HG02973 (cell line): ENCODE measurements around the gene MS4A4A.
"Not testable (repeated sequence)": the region's sequence is repeated elsewhere in the genome, so short reads cannot be mapped to it uniquely, and the experiment has no call there.

Experiments used
- ATAC-seq: cut with Tn5 transposase; IDR thresholded peaks from one replicate; pipeline ENCODE4 v1.9.1; 2021; ENCODE audit warnings: moderate library complexity; ENCODE audit not compliant: unreplicated experiment

The MS4A4A gene

DNA sequence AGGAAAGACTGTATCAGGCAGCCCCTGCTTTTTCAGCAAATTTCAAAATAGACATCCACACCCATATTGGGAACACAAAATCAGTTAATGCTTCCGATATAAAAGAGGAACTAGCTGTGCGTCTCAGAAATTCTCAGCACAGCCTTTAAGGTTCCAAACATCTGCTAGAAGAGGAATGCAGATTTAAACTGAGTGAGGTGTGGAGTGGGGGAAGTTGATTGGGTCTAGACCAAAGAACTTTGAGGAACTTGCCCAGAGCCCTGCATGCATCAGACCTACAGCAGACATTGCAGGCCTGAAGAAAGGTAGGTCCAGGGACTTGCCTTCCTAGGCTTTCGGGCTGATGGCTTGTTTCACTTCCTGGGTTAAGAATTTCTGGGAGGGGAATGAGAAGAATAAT, at the start of gene MS4A4A:
Gene MS4A4A, plus strand, starts transcription at position 255 of the 400 bp plus-strand sequence. Its CDS starts 10 bp downstream, at position 265.
- ATAC-seq: no peak

DNA sequence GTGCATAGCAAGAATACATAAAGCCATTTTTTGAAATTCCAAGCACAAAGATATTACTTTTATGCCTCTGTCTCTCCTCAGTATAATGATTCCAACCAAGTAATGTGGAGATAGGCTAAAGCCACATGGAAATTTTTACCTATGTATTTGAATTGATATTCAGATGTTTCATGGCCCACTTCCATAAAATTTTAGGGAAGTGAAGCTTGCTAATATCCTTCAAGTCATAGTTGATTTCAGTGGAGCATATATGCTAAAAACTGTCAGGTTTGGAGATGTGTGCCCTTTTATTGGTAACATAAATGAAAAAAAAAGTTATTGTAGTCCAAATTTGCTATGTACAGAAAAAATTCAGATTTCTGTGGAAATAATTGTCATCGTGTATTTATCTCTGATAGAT, 49.8 kb upstream of the MS4A4A start:
- ATAC-seq: no peak

DNA sequence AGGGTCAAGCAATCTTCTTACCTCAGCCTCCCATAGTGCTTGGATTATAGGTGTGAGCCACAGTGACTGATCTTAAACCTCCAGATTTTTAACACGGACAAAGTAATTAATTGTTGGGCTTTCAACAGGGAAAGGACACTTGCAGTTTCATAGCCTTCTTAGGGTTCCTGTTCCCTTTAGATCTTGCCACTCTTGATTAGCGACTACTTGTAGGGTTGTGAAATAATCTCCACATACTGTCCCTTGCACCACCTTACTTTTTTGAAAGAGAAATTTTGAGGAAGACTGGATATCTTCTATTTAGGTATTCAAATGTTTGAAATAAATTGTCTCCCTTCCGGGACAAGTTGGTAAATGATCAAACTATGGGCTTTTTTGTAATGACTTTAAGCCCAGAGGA, 45.1 kb upstream of the MS4A4A start:
- no peak for ATAC-seq

GRCh38 chr11:60240662-60241061, 39.8 kb upstream of the MS4A4A start:
- no peak for ATAC-seq

DNA sequence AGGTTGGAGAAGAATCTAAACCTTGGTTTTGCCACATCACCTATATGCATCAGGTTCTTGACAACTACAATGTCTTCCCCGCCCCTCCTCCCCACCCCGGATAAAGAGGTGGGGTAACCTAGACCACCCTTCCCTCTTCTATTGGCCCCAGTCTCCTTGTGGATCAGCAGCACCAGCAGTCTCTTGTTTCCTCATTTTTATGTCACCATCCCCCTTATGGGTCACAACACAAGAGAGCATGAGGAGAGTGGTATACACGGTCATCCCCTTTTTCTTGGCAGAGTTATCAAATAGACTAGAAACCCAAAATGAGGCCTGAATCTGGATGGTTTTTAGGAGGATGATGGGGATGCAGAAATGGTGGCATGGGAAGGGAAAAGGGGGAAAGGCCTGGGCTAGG, 38.7 kb upstream of the MS4A4A start:
- ATAC-seq: no peak

GRCh38 chr11:60242740-60243239, 37.7 kb upstream of the MS4A4A start, which contains the start of gene MS4A4E:
MS4A4E (minus strand) TSS chr11:60243137; CDS start chr11:60230055, 13,082 bp downstream.
- ATAC-seq: no peak

GRCh38 chr11:60251485-60252212, 28.8 kb upstream of the MS4A4A start:
- no peak for ATAC-seq

DNA sequence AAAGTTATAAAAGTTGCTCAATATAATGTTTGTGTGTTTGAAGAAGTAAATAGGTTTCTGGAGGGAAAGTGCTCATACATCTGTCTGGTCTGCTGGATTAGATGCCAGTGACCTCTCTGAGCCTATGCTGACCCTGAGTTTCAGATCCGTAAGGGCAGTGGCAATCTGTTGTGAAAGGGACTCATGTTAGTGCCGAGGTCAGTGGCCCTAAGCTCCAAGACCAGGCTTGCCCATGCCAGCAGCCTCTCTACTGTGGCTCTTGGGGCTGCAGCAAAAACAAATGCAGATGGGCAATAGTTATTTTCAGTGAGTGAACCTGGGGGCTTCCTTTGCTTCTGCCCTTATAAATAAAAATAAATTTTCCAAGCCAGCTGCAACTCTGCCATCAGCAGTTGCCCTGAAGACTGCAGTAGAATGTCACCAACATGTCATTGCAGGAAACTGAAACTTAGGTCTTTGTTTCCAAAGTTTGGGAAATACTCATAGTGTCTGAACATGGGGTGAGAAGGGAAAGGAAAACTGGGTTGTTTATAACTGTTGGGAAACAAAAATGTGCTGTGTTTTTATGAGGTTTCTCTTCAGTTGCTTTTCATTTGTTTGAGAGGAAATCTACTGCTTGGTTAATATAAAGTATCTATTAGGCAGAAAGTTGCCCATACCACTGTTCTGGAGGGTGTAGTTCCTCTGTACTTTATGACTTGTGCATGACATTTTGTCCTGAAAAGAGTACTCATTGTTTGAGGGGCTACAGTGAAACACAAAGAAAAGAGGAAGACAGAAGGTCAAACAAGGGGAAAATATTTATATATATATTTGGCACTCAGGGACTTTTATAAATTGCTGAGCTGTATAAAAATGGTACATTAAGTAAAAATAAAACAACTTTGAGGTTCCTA, 28.0 kb upstream of the MS4A4A start:
- ATAC-seq: no peak

- no peak for ATAC-seq
Observed at GRCh38 chr11:60257956-60258722, 22.3 kb upstream of the MS4A4A start.

DNA sequence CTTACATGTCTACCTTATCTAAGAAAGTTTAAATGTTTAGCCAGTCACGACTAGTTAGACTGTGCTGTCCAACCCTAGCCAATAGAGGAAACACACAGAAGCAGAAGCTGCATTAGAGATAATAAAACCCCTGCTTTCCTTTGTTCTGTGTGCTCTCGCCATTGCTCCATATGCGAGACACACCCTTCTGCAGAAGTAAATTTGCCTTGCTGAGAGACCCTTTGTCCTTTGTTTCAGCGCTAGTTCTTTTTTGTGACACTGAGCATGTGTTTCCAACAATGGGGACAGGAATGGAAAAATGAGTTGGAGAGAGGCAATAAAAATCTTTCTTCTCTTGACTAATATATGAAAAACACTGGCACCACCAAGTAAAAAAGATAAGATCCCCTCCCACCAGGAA, 19.5 kb upstream of the MS4A4A start:
- ATAC-seq: no peak

- ATAC-seq: no peak
Observed at GRCh38 chr11:60263402-60263801, 17.1 kb upstream of the MS4A4A start.

DNA sequence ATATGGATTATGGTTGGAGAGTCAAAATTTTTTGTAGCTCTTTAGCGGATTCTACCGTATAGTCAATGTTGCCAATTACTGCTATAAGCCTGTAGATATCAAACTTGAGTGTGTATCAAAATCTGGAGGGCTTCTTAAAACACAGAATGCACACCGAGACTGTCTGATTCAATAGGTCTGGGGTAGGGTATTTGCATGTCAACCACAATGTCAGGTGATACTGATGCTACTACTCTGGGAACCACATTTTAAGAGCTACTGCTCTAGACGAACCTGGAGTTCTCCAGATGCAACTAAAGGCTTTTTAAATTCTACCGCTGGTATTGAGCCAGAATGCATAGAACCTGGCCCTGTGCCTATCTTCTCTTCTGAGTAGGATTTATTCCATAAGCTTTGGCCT, 15.8 kb upstream of the MS4A4A start:
- ATAC-seq: no peak

GRCh38 chr11:60265373-60266214, 14.9 kb upstream of the MS4A4A start:
- no peak for ATAC-seq

DNA sequence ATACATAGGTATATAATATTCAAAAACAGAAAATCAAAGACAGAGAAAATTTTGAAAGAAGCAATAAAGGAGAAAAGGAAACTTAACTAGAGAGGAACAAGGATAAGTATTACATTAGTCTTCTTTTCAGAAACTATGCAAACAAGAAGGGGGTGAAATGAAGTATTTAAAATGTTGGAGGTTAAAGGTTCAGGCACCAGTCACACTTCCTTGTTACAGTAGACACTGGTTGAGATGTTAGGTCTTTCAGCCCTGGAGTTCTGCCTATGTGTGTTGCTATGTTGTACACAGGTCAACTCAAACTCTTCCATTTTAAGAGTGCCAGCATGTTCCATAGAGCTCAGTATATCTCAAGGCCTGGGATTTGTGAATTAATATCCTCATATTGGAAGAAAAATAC, 6.0 kb upstream of the MS4A4A start:
- ATAC-seq: no peak

DNA sequence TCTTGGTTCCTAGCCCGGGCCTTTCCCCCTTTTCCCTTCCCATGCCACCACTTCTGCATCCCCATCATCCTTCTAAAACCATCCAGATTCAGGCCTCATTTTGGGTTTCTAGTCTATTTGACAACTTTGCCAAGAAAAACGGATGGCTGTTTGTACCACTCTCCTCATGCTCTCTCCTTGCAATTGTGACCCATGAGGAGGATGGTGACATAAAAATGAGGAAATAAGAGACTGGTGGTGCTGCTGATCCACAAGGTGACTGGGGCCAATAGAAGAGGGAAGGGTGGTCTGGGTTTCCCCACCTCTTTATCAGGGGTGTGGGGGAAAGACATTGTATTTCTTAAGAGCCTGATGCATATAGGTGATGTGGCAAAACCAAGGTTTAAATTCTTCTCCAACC, 1.0 kb downstream of the MS4A4A start:
- ATAC-seq: no peak

- no peak for ATAC-seq
Observed at GRCh38 chr11:60282286-60282685, 1.8 kb downstream of the MS4A4A start.

DNA sequence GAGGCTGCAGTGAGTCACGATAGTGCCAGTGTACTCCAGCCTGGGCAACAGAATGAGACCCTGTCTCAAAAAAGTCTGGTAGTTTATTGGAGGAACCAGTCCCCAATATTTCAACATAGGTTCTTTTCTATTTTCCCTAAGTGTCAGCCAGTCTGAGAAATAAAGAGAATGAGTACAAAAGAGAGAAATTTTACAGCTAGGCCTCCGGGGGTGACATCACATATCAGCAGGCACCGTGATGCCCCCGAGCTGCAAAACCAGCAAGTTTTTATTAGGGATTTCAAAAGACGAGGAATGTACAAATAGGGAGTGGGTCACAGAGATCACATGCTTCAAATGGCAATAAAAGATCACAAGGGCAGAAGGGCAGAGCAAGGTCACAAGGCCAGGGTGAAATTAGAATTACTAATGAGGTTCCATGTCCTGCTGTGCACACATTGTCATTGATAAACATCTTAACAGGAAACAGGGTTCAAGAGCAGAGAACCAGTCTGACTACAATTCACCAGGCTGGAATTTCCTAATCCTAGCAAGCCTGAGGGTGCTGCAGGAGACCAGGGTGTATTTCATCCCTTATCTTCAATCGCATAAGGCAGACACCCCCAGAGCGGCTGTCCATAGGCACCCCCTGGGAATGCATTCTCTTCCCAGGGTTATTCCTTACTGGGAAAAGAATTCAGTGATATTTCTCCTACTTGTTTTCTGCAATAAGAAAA, 5.1 kb downstream of the MS4A4A start:
- ATAC-seq: not testable (repeated sequence)

DNA sequence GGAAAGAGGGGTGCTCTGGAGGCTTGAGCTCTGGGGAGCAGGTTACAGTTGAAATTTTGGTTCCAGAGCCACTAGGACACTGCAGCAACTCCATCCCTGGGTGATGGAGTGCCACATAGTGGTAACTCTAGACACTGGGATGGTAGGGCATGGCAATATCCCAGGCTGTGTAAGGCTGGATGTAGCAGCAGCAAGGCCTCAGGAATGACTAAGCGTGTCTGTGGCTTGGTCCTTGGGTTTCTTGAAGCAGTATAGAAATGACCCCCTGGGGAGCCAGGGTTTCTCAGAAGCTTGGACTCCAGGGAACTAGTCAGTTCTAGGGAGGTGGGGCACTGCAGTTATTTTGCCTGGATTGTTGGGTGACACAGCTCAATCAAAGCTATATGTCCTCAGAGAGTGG, 8.1 kb downstream of the MS4A4A start:
- ATAC-seq: no peak

DNA sequence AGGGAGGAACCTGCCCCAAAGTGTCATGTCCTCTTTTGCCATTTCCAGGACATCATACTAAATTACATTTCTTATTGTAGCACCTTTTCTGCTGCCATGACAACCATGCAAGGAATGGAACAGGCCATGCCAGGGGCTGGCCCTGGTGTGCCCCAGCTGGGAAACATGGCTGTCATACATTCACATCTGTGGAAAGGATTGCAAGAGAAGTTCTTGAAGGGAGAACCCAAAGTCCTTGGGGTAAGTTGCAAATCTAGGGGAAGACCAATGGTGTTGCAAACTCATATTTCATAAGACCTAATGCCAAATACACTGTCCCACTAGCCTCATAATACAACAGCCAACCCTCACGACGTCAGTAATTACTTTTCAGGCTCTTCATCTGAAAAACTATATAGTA, 11.7 kb downstream of the MS4A4A start:
- ATAC-seq: no peak

DNA sequence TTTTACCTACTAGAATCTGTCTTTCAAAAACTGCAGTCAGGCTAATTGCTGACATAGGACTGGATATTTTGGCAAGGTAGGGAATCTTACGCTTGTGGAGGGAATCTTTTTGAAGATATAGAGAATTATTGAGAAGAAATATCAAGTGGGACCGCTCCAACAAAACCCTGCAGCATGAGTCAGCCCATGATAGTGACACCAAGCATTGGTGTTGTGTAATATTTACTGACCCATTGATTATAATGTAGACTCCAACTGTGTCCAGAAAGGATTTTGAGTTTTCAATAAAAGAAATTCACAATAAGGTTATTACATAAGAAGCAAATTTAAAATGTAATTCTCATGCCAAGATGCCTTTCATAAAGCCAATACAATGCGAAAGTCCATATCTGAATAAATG, 20.7 kb downstream of the MS4A4A start:
- no peak for ATAC-seq
